Memory B cell (primary cell): ENCODE data around the gene HCK.
A peak's percentile ranks its signal among the peaks of the same experiment; 100 is the strongest.
"Not testable (repeated sequence)": the region's sequence is repeated elsewhere in the genome, so short reads cannot be mapped to it uniquely, and the experiment has no call there.

ENCODE experiments used
- ATAC-seq: fragments of 150-1000 bp; cut with Tn5 transposase; 2 replicates; pipeline ENCODE4 v1.10.0; 2021; ENCODE audit warnings: low read depth, mild to moderate bottlenecking, moderate library complexity
- DNase-seq, 2 donors: peaks; one replicate each; pipeline ENCODE4 v3.0.0; 2022; ENCODE audit warnings: low spot score in 2 of 2
- H3K27ac Mint-ChIP-seq: one replicate; pipeline ENCODE4 v1.8.0; 2022; ENCODE audit warnings: mild to moderate bottlenecking, moderate library complexity, mixed read lengths
- H3K27me3 Mint-ChIP-seq: one replicate; pipeline ENCODE4 v1.8.0; 2022; ENCODE audit warnings: mixed read lengths
- H3K36me3 Mint-ChIP-seq: one replicate; pipeline ENCODE4 v1.8.0; 2022; ENCODE audit warnings: mild to moderate bottlenecking, mixed read lengths
- H3K4me1 Mint-ChIP-seq: one replicate; pipeline ENCODE4 v1.8.0; 2022; ENCODE audit warnings: mixed read lengths
- H3K4me3 Mint-ChIP-seq: one replicate; pipeline ENCODE4 v1.8.0; 2022; ENCODE audit warnings: mild to moderate bottlenecking, moderate library complexity, mixed read lengths
- H3K9me3 Mint-ChIP-seq: one replicate; pipeline ENCODE4 v1.8.0; 2022; ENCODE audit warnings: mixed read lengths

Gene HCK

DNA sequence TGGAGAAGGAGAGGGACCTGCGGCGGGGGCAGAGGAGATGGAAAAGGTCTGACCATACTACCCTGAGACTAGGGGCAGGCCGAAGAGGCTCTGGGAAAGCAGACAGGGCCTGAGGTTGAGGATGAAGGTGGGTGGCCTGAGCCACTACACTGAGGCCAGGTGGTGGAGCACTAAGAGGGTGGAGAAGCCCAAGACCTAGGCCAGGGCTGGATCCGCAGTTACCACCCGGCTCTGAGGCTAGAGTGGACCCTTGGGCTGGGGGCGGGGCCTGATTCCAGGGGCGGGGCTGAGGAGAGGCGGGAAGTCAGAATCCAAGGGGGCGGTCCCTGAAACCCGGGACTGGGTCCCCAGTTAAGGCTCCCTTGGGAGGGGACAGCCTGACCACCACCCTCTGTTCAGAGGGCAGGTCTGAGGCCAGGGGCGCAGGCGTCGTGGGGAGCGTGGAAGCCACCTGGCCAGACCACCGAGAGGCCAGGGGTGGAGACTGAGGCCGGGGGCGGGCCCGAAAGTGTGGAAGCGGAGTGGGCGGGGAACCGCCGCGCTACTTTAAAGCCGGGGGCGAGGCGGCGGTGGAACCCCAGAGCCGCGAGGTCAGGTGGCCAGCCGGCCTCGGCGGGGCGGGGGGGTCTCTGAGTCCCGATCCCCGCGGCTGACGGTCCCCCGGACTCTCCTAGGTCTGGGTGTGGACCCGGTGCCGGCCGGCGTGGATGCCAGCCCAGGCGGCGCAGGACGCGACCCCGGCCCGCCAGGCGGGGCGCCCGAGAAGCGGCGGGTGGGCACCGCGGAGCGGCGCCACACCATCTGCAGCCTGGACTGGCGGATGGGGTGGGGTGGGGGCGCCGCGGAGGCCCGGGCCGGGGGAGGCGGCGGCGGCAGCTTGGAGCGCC, 33.5 kb upstream of the HCK start:
- peak; percentile 45 for ATAC-seq
- Mint-ChIP-seq H3K9me3 (no peaks in the 10 kb centered on the region), H3K4me1 (peaks cover 16% of the 10 kb centered on the region), H3K27ac (no peak overlapping the region), H3K4me3 (peak overlapping the region; percentile 94), H3K27me3 (peaks cover 34% of the 10 kb centered on the region), H3K36me3 (no peaks in the 10 kb centered on the region)
- DNase-seq = peak; percentile 18 to 36

GRCh38 chr20:32019156-32019510, 32.9 kb upstream of the HCK start:
- Mint-ChIP-seq H3K36me3 (no peaks in the 10 kb centered on the region), H3K4me1 (peaks cover 16% of the 10 kb centered on the region), H3K9me3 (no peaks in the 10 kb centered on the region), H3K27me3 (peaks cover 34% of the 10 kb centered on the region), H3K27ac (peak overlapping the region; percentile 37), H3K4me3 (peak overlapping the region; percentile 84)
- peak; percentile 12 to 32 for DNase-seq
- ATAC-seq = no peak

DNA sequence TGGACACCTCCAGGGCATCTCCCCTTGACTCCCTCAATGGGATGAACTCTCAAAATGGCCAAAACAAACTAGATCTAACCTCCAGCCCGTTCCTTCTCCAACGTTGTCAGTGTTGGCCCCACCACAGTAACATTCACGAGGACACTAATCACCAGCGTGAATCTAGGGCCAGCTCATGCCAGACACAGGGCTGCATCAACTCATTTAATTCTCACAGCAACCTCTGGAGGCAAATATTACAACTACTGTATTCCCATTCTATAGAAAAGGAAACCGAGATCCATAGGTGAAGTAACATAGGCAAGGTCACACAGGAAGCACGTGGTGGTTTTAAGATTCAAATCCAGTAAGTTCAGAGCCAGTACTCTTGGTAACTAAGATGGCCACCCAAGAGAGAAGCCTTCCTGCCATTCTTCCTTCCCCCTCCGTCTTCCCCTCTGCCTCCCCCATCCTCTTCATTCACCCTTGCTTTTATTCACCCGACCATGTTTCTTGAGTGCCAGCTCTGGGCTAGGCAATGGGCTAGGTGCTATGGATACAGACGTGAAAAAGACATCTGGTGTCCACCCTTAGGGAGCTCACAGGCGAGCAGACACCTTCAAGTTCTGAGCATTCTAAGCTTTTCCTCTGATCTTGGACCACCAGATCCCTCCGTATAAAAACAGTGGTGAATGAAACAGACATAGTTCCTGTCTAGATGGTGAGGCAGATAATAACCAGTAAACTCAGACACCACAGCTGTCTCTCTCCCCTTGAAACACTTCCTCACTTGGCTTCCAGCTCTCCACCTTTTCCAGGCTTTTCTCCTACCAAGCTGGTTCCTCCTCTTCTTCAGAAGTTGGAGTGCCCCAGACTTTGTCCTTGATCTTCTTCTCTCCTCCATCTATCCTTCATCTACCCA, 32.2 kb upstream of the HCK start:
- DNase-seq (no peak), ATAC-seq (no peak)
- Mint-ChIP-seq H3K27me3 (peaks cover 34% of the 10 kb centered on the region), H3K27ac (peak overlapping the region; percentile 37), H3K9me3 (no peaks in the 10 kb centered on the region), H3K4me1 (peaks cover 16% of the 10 kb centered on the region), H3K4me3 (peak overlapping the region; percentile 84), H3K36me3 (no peaks in the 10 kb centered on the region)

DNA sequence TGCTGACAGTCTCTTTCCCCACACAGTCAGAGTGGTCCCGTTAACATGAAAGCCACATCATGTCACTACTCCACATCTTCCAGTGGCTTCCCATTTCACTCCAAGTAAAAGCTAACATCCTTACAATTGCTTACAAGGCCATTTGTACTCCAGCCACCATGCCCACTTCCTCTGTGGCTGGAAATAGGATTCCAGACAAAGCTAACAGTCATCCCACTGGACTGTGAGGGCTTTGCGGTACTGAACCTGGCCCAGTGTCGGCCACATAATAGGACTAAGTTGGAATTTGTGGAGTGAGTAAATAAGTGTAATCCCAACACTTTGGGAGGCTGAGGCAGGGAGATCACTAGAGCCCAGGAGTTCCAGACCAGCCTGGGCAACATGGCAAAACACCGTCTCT, 31.0 kb upstream of the HCK start:
- Mint-ChIP-seq H3K4me3 (no peak overlapping the region), H3K9me3 (no peaks in the 10 kb centered on the region), H3K27me3 (peaks cover 30% of the 10 kb centered on the region), H3K36me3 (no peaks in the 10 kb centered on the region), H3K27ac (no peak overlapping the region), H3K4me1 (peaks cover 20% of the 10 kb centered on the region)
- ATAC-seq (no peak), DNase-seq (no peak)

DNA sequence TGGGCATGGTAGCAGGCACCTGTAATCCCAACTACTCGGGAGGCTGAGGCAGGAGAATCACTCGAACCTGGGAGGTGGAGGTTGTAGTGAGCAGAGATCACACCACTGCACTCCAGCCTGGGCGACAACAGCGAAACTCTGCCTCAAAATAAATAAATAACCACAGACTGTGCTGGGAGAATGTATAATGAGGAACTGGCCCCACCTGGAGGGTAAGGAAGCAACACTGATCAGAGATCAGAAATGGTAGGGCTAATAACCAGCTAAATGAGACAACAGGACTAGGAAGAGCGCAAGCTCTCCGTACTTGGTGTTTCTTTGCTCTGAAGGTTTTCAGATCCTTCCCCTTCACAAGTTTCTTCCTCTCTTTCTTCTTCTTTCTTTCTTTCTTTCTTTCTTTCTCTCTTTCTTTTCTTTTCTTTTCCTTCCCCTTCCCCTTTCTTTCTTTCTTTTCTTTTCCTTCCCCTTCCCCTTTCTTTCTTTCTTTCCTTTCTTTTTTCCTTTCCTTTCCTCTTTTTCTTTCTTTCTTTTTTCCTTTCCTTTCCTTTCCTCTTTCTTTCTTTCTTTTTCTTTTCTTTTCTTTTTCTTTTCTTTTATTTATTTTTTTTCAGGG, 27.3 kb upstream of the HCK start:
- no peaks in the 10 kb centered on the region for H3K36me3 Mint-ChIP-seq

GRCh38 chr20:32027643-32028042, 24.4 kb upstream of the HCK start:
- H3K4me3 Mint-ChIP-seq = no peak overlapping the region
- H3K27me3 Mint-ChIP-seq = peaks cover 13% of the 10 kb centered on the region
- no peaks in the 10 kb centered on the region for H3K9me3 Mint-ChIP-seq
- peaks cover 4% of the 10 kb centered on the region for H3K4me1 Mint-ChIP-seq
- H3K36me3 Mint-ChIP-seq = no peaks in the 10 kb centered on the region
- DNase-seq = no peak
- no peak for ATAC-seq
- no peak overlapping the region for H3K27ac Mint-ChIP-seq

More for the DNA sequence above, 27.3 kb upstream of the HCK start:
- H3K27ac Mint-ChIP-seq = no peak overlapping the region
- H3K27me3 Mint-ChIP-seq = peaks cover 24% of the 10 kb centered on the region
- no peak overlapping the region for H3K4me3 Mint-ChIP-seq
- ATAC-seq = peak; percentile 96
- DNase-seq = peak in 1 of 2 donors; percentile 11
- H3K9me3 Mint-ChIP-seq = no peaks in the 10 kb centered on the region
- peaks cover 10% of the 10 kb centered on the region for H3K4me1 Mint-ChIP-seq

GRCh38 chr20:32028647-32029372, 23.2 kb upstream of the HCK start:
- Mint-ChIP-seq H3K27ac (no peak overlapping the region), H3K4me3 (no peak overlapping the region), H3K36me3 (no peaks in the 10 kb centered on the region), H3K27me3 (peaks cover 9% of the 10 kb centered on the region), H3K4me1 (peaks cover 10% of the 10 kb centered on the region), H3K9me3 (no peaks in the 10 kb centered on the region)
- DNase-seq (no peak), ATAC-seq (no peak)

GRCh38 chr20:32029561-32029960, 22.5 kb upstream of the HCK start:
- Mint-ChIP-seq H3K36me3 (no peaks in the 10 kb centered on the region), H3K27ac (no peak overlapping the region), H3K27me3 (peaks cover 9% of the 10 kb centered on the region), H3K9me3 (no peaks in the 10 kb centered on the region), H3K4me1 (peaks cover 10% of the 10 kb centered on the region), H3K4me3 (no peak overlapping the region)
- no peak for DNase-seq
- ATAC-seq = no peak

DNA sequence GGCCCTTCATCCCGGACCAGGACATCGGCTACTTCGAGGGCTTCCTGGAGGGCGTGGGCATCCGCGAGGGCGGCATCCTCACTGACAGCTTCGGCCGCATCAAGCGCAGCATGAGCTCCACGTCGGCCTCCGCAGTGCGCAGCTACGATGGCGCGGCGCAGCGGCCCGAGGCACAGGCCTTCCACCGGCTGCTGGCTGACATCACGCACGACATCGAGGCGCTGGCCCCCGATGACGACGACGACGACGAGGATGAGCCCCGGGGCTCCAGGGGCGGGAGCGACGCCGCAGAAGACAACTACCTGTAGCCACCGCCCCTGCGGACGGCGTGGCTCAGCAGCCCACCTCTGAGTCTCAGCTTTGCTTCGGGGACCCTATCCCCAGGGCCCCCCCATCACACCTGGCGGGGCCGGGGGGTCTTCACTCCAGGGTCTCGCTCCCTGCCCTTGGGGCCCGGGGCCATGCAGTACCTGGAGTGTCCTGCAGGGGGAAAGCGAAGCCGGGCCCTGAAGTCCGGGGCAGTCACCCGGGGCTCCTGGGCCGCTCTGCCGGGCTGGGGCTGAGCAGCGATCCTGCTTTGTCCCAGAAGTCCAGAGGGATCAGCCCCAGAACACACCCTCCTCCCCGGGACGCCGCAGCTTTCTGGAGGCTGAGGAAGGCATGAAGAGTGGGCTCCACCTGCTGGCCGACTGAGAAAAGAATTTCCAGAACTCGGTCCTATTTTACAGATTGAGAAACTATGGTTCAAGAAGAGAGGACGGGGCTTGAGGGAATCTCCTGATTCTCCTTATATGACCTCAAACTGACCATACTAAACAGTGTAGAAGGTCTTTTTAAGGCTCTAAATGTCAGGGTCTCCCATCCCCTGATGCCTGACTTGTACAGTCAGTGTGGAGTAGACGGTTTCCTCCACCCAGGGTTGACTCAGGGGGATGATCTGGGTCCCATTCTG, 20.8 kb upstream of the HCK start:
- Mint-ChIP-seq H3K4me3 (peak overlapping the region; percentile 67), H3K9me3 (no peaks in the 10 kb centered on the region), H3K36me3 (no peaks in the 10 kb centered on the region), H3K27ac (no peak overlapping the region), H3K27me3 (peaks cover 12% of the 10 kb centered on the region), H3K4me1 (peaks cover 18% of the 10 kb centered on the region)
- DNase-seq (peak; percentile 60 to 76), ATAC-seq (peak; percentile 55)

DNA sequence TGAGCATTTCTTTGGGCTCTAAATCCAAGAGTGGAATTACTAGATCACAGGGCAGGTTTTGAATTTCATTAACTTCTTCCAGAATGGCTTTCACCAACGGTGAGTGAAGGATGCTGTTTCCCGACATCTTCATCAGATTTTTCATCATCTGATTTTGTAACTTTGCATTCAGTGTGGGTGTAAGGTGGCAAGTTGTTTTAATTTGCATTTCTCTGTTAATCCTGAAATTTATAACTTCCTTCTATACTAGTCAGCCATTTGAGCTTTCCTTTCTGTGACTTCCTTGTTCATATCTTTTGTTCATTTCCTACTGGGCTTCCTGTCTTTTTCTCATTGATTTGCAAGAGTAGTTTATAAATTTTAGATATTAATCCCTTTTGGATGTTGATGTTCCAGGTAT, 18.7 kb upstream of the HCK start:
- Mint-ChIP-seq H3K27ac (no peak overlapping the region), H3K4me3 (no peak overlapping the region), H3K27me3 (peaks cover 9% of the 10 kb centered on the region), H3K9me3 (peaks cover 3% of the 10 kb centered on the region), H3K36me3 (no peaks in the 10 kb centered on the region), H3K4me1 (peaks cover 21% of the 10 kb centered on the region)
- no peak for DNase-seq
- ATAC-seq = no peak

DNA sequence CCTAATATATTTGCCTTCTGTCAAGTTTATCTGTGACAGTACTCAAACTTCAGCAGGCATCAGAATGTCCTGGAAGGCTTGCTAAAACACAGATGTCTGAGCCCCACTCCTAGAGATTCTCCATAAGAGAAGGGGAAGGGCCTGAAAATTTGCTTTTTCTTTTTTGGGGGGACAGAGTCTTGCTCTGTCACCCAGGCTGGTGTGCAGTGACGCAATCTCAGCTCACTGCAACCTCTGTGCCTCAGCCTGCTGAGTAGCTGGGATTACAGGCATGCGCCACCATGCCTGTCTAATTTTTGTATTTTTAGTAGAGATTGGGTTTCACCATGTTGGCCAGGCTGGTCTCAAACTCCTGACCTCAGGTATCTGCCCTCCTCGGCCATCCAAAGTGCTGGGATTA, 18.3 kb upstream of the HCK start:
- ATAC-seq, DNase-seq, H3K27me3 Mint-ChIP-seq, H3K4me3 Mint-ChIP-seq, H3K27ac Mint-ChIP-seq, H3K9me3 Mint-ChIP-seq, H3K36me3 Mint-ChIP-seq: not testable (repeated sequence)
- H3K4me1 Mint-ChIP-seq = peaks cover 21% of the 10 kb centered on the region

DNA sequence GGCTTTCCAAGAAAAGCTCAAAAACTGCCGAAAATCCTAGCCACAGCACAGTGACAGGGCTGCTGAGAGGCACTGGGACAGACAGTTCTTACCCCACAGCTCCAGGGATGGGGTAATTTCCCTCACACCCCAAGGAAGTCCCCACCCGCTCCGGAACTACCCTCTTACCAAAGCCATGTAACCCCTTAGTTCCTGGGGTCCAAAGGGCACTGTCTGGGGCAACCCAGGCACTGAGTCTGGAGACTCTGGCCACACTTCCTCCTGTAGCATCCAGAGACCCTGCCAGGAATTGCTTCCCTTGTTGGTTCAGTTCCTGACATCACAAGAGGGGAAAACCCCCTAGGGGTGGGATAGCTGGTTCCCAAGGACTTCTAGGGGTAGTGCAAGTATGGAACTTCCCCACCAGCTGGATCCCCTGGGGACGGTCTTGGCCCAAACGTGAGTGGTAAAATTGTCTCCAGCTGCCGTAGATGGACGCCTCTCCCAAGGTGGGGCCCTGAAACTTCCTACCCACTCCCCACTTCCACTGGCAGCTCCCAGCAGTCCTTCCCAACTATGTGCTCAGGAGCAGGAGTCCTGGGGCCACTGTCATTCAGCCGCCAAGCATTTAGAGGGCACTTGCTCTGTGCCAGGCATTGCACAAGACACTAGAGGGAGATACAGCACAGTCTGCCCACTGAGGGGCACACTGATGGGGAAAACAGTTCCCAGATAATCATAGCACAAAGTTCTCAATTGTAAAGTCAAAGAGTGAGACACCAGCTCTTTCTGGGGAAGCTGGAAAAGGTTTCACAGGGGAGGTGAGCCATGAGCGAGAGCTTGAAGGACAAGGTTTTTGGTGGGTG, 17.2 kb upstream of the HCK start:
- Mint-ChIP-seq H3K9me3 (peaks cover 3% of the 10 kb centered on the region), H3K27me3 (peaks cover 6% of the 10 kb centered on the region), H3K4me1 (peaks cover 25% of the 10 kb centered on the region), H3K36me3 (no peaks in the 10 kb centered on the region), H3K27ac (no peak overlapping the region), H3K4me3 (no peak overlapping the region)
- ATAC-seq = peak; percentile 53
- DNase-seq = no peak
